GM19372 (cell line): ENCODE measurements around the gene OOSP3.
"Not testable (repeated sequence)": the region's sequence is repeated elsewhere in the genome, so short reads cannot be mapped to it uniquely, and the experiment has no call there.

ENCODE experiments used
- ATAC-seq: cut with Tn5 transposase; IDR thresholded peaks from one replicate; pipeline ENCODE4 v1.9.1; 2021; ENCODE audit warnings: mild to moderate bottlenecking, low read depth, moderate library complexity; ENCODE audit not compliant: unreplicated experiment

The OOSP3 gene, protein sequence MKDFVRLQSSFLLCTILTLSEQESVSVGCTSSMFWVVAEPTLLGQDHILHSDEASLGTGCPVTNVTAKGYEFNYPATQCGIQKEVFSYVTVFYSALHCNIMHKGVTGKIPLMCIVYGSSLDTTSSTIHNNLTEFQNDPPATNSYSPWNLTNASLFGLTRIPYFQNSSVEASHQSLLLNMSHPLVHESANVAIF

DNA sequence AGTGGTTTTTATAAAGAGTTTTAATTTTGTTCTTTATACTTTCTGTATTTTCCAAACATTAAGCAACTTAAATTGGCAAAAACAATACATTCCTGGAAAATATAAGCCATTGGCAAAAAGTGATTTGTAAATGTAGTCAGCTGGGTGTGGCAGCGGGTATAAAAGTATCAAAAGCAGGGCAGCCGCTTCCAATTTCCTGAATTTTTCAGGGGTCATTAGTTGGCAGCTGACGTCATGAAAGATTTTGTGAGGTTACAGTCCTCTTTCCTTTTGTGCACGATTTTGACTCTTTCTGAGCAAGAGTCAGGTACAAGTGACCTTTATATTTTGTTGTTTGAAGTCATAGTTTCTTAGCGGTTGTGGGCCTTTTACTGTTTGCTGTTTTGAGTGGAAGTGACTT is at the start of gene OOSP3:
Gene OOSP3 (plus strand): TSS at position 208 of the 400 bp plus-strand sequence. CDS start 27 bp downstream, at position 235.
- no peak for ATAC-seq

DNA sequence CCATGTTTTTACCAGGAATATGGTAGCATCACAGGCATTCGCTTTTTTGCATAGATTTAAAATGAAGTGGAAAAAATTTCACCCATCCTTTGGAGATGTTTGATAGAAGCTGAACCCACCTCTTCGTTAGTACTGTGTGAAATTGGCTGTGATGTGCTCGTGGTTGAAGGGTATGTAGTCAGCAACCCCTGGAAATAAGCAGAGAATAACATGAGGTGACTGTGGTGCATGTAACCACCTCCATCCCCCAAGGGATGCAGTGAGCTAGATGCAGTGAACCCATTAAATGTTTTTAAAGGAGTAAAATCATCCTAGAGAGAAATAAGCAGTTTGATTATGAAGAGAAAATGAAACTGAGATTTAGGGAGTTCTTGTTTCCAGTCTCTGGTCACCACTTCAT is 49.2 kb upstream of the OOSP3 start:
- no peak for ATAC-seq

DNA sequence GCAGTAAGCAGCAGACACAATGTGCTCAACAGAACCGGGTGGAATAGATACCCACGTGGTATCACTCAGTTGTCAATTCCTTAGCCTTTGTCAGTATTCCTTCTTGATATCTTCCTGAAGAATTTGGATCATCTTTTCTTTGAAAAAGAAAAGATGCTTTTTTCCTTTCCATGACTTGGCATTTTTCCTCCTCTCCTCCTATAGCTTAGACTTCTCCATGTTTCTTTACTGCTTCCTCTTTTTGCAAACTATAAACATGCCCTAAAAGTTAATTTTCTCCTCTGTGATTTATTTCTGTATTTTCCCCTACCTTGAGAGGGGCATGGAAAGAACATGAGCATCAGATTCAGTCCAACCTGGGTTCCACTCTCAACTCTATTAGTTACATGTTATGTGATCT is 45.0 kb upstream of the OOSP3 start:
- no peak for ATAC-seq

DNA sequence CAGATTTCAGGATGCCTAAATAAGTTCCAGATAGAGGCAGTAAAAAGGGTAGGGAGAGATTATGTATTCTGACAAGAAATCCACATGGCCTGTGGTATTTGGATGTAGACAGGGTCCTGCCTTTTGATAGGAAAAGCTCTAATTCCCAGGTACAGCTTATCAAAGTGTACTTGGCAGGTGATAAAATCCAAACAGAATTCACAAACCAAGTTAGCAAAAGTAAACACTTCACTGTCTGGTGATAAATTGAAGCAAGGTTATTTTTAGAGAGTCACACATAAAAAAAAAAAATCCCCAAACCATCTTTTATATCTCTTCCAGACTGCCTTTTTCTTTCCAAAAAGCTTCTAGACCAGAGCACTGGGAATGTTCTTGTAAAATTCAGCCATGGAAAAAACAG is 39.0 kb upstream of the OOSP3 start:
- ATAC-seq, result no peak

DNA sequence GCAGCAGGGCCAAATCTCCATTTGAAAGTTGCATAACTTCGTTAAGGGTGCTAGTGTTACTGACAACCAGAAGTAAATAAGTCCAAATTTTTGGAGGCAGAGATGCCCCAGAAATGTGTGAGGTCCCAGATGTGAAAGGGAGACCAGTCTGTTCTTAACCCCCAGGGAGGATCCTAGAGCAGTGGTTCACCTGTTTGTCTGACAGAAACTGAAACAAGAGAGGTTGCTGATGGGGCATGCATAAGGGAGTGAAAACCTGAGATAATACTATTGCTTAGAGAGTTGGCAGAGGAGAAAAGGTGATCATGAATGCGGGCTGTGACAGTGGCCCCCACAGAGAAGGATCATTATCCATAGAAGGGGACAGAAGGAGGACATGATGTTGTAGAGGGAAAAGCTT is 37.1 kb upstream of the OOSP3 start:
- no peak for ATAC-seq

DNA sequence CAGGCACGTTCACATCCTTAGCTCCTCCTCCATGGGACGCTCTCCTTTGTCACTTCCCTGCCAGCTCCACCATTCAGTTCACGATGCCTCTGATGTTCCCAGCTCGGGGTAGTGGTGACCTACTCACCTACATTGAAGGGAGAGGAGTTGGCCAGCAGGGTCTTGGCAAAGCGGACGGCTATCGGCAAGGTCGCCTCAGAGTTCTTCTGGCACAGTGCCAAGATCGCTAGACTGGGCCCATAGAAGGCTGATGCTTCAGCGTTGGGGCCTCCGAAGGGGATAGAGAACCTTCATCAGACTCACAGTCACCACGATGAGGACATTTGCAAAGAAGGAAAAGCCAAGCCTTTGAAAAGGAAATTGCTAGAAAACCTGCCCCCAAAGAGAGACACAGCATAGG is 36.3 kb upstream of the OOSP3 start:
- ATAC-seq, result no peak

DNA sequence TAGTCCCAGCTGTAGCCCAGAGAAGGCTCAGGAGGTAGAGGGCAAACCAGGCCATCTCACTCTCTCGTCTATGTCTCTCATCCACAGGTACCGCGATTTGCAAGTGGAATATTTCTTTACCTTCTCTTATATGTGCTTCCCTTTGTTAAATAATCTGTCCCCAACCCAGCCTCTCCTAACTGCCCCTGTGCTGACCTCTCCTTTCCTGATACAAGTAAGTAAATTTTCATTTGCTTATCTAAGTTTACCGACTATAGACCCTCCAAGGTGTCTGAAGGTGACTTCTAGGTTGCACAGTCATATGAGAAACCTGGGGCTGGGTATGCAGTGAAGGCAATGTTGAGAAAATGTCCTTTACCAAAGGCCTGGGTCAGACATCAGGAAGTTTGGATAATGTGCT is 33.2 kb upstream of the OOSP3 start, which contains the start of gene CBLIF:
Gene CBLIF (minus strand): TSS at position 101 of the 400 bp plus-strand sequence. CDS start 46 bp downstream, at position 55.
- no peak for ATAC-seq

DNA sequence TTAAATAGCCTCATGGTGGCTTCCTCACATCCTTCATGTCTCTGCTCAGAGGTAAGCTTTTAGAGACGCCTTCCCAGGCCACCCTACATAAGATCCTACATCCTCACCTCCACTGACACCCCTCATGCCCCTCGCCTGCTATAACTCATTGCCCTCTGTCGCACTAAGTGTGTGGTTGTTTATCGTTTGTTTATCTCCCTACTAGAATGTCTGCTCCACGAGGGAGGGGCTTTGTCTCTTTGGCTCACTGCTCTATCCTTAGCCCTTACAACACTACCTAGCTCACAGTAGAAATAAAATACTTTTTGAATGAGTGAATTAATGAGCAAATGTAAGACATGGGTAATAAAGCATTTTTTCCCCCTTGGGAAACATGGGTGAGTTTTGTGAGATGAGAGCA is 32.0 kb upstream of the OOSP3 start:
- ATAC-seq, result no peak

DNA sequence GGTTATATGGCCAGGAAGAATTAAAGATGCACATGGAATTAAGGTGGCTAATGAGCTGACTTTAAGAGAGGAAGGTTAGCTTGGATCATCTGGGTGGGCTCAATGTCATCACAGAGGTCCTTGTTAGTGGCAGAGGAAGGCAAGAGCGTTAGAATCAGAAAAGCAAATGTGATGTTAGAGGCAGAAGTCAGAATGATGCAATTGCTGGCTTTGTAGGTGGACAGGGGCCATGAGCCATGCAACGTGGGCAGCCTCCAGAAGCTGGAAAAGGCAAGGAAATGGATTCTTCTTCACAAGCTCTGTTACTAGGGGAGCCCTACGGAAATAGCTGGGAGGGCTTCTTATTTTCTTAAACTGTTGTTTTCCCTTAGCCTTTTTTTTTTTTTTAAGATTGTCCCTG is 31.0 kb upstream of the OOSP3 start:
- no peak for ATAC-seq

DNA sequence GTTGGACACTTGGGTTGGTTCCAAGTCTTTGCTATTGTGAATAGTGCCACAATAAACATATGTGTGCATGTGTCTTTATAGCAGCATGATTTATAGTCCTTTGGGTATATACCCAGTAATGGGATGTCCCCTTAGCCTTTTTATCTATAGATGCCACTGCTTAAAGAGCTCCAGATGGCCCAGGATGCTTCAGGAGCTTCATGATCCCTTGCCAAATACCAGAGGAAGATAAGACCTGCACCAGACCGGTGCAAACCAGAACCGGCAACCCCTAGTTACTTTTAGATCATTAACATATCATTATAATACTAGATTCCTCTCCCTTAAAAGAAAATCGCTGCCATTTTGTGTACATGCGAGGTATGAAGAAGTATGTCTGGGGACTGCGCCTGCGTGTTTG is 30.1 kb upstream of the OOSP3 start:
- not testable (repeated sequence) for ATAC-seq

DNA sequence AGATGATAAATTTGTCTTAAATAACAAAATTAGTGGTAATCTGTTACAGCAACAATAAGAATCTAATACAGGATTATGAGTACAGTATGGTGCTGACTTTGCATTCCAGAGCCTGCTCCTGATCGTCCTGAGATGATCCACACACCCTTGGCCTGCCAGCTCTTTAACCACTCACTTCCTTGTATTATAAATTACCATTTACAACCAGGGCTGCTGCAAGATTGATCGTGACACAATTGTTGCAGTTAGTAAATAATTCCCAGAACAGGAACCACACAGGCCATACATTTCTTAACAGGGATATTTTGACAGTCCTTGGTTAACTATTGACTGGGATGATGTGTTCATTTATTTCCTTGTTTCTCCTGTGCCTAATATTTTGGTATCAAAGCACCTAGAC is 29.5 kb upstream of the OOSP3 start:
- no peak for ATAC-seq

DNA sequence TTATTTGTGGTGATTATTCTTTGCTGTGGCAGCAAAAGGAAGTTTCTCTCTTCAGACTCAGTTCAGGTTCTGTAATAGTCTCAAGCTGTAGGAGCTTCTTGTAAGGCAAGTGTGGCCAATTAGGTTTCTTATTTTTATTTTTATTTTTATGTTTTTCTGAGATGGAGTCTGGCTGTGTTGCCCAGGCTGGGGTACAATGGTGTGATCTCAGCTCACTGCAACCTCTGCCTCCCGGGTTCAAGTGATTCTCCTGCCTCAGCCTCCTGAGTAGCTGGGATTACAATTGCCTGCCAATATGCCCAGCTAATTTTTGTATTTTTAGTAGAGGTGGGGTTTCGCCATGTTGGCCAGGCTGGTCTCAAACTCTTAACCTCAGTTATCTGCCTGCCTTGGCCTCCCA is 29.0 kb upstream of the OOSP3 start:
- ATAC-seq, result not testable (repeated sequence)

DNA sequence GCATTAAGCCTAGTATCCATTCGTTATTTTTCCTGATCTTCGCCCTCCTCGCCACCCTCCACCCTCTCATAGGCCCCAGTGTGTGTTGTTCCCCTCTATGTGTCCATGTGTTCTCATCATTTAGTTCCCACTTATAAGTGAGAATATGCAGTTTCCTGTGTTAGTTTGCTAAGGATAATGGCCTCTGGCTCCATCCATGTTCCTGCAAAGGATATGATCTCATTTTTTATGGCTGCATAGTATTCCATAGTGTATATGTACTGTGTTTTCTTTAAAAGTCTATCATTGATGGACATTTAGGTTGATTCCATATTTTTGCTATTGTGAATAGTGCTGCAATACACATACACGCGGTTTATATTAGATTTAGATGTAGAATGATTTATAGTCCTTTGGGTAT is 27.2 kb upstream of the OOSP3 start:
- not testable (repeated sequence) for ATAC-seq

DNA sequence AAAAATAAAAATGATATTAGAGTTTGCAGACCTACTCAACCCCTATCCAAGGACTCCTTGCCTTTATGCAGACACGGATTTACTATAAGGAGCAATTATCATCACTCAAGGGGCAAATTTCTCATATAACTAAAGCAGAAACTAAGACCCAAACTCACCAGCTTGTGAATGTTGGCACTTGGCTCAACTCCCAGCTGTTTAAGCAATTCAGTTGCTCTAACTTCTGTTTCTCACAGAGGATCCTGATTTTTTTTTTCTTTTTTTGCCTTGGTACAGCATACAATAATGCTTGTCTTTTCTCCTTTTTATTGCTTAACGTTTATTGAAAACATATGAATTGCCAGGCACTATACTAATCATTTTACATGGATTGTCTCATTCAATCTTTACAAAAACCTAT is 23.7 kb upstream of the OOSP3 start:
- ATAC-seq, result no peak

DNA sequence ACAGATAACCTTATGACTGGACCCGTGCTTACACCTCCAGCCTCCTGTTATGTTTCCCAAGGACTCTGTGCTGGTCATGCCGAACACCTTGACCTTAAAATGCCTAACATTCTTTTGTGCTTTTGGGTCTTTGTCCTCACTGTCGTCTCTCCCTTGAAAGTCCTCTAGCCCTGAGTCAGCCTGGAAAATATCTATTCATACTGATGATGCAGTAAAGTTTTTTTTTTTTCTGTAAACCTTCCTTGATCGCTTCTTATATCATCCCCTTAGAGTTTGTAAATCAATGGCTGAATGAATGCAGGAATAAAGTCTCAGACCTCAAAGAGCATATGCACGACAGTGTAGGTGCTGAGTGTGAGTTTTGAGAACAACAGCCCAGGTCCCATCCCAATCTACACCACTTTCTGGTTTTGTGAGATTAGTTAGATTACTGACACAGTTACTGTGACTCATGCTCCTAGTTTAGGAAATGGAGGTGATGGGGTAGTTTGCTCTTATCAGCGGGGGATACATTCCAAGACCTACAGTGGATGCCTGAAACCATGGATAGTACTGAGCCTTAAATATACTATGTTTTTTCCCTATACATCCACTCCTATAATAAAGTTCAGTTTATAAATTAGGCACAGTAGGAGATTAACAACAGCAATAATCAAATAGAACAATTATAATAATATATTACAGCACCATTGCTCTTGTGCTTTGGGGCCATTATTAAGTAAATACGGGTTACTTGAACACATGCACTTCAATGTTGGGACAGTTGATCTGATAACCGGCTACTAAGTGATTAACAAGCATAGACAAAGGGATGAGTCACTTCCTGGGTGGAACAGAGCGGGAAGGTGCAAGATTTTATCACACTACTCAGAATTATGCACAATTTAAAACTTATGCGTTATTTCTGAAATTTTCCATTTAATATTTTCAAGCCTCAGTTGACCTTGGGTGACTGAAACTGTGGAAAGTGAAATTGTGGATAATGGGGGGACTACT is 20.8 kb upstream of the OOSP3 start:
- no peak for ATAC-seq

DNA sequence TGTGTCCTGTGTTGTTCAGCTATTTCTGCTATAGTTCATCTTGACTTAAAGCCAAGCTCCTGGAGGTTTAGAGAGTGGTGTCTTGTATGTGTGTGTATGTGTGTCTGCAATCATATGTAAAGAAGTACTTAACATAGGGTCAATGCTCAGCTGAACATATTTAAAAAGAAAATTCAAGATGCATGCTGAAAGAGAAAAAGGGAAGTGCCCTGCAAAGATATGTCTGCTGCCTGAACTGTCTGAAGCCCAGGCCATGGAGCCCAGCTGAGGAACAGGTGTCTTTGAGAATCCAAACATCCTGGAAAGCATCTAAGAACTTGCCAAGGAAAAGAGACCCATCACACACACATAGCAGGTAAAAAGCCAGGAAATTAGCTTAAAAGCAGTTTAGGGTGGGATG is 18.9 kb upstream of the OOSP3 start:
- ATAC-seq, result no peak

DNA sequence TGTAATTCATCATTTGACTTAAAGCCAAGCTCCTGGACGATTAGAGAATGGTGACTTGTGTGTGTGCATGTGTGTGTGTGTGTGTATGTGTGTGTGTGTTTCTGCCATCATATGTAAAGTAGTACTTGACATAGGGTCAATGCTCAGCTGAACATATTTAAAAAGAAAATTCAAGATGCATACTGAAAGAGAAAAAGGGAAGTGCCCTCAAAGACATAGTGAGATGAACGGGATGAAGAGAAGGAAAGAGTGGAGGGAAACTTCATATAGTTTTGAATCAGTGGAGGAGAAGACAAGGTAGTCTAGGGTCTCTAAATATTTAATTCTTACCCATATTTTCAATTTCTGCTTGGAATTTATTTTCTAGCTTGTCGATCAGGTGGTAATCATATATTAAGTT is 16.3 kb upstream of the OOSP3 start:
- no peak for ATAC-seq

DNA sequence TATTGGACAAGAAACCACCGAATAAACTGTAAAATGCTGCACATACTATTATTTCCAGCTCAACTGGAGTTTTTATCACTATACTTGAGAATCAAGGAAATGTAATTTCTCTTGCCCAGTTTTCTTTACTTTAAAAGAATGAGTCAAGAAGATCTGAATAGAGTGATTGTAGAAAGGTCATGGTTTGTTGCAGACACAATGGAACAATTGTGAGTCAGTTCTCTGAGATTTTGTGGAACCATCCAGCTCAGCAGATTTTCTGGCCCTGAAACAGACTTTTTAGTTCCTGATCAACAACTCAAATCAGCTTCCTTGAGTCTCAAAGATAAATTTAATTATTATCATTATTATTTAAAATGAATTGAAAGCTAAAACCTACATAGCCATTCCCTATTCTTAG is 13.6 kb upstream of the OOSP3 start:
- ATAC-seq, result no peak

DNA sequence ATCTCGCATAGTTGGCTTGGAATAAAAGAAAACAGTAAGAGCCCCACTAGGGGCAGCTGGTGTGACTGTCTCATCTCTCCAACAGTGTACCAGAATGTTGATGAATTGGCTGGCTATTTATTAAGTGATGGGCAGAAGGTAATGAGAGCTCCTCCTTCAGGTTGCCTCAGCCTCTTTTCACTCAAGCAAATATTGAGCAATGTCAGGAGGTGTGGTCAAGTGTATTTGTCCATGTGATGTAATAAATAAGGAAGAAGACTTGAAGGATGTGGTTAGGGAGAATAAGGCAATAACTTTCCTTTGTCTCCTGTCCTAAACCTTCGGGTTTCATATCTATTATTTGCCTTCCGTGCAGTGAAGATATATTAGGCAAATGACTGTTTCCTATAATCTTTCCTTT is 12.2 kb upstream of the OOSP3 start, which contains the start of gene TCN1:
Gene TCN1 (minus strand): TSS at position 91 of the 400 bp plus-strand sequence. CDS start 17 bp downstream, at position 74.
- no peak for ATAC-seq

DNA sequence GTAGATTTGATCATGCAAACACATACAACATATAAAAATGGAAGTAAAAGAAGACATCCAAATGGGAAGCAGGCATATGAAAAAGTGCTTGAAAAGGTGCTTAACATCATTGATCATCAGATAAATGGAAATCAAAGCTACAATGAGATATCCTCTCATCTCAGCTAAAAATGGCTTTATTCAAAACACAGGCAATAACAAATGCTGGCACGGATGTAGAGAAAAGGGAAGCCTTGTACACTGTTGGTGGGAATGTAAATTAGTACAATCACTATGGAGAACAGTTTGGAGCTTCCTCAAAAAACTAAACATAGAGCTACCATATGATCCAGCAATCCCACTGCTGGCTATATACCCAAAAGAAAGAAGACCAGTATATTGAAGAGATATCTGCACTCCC is 11.7 kb upstream of the OOSP3 start:
- ATAC-seq, result no peak

DNA sequence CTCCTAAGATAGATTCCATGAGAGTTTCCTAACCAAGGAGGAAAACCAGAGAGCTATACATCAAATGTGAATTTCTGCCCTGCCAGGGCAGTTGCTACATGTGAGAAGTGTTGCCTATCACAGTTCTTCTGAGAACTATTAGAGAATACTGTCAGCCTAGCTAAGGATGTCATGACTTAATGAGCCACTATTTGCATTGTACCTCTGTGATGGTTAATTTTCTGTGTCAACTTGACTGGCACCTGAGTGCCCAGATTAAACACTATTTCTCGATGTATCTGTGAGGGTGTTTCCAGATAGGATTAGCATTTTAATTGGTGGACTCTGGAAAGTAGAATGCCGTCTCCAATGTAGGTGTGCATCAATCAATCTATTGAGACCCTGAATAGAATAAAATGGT is 10.6 kb upstream of the OOSP3 start:
- no peak for ATAC-seq

DNA sequence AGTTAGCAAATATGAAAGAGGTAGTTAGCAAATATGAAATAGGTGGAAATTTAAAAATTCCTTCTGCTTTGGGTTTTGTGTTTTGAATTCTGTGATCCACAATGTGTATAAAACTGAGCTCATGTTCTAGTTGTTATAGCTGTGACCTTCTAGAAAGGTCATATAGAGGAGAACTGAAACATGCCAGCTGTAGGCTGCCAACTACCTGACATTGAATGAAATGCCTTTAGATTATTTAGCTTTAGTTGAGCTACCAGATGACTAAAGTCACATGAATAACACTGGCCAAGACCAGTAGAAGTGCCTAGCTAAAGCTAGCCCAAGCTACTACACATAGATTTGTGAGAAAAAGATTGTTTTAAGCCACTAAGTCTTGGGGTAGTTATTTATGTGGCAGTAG is 6.5 kb upstream of the OOSP3 start:
- no peak for ATAC-seq
